GM12878 (cell line): ENCODE results near the gene SRRM3. TPM values are rescaled to one million over a fixed set of nuclear protein-coding genes. Genes with fewer than 3 reads are reported as not detected.

ENCODE experiments used
- ATAC-seq: fragments of 200-7000 bp; cut with Tn5 transposase; 3 replicates; pipeline ENCODE4 v1.9.1; 2020; ENCODE audit warnings: mild to moderate bottlenecking, moderate library complexity
- BruUV-seq: library from RNA; stranded (reverse); fragments of 400-500 nt; replicated peaks from 2 replicates; lab custom pipeline; 2021; lab: Mats Ljungman, UMichigan
- CTCF ChIA-PET: fragments of 300-600 bp; sonication (Branson Sonifier 250); formaldehyde crosslinking; extraction: SDS; loops from one replicate; lab custom pipeline; 2021; ENCODE audit warnings: inconsistent platforms; lab: Yijun Ruan, JAX
- POLR2A ChIA-PET: fragments of 350-600 bp; formaldehyde crosslinking; extraction: SDS; loops from one replicate; lab custom pipeline; 2021; ENCODE audit warnings: inconsistent platforms; lab: Charles Lee
- RAD21 ChIA-PET: fragments of 300-600 bp; sonication (Branson Sonifier 250); formaldehyde crosslinking; loops from one replicate; lab custom pipeline; 2023; ENCODE audit warnings: antibody characterized with exemption; ENCODE audit not compliant: unreplicated experiment; lab: Charles Lee
- SMC1A ChIA-PET: fragments of 300-600 bp; sonication (Branson Sonifier 250); formaldehyde crosslinking; loops from one replicate; lab custom pipeline; 2023; ENCODE audit not compliant: unreplicated experiment, uncharacterized antibody; lab: Charles Lee
- DNase-seq: peaks from one replicate; pipeline ENCODE4 v3.0.0-alpha.2; 2011; ENCODE audit warnings: low read depth, low spot score
- FAIRE-seq: peaks from 3 replicates; lab custom pipeline; 2011; peaks lifted over from hg19 to GRCh38; lab: Jason Lieb, UNC
- H2AFZ ChIP-seq: 2 replicates; pipeline ENCODE4 v1.6.0; 2011; ENCODE audit warnings: low read depth, low read length, control low read depth; ENCODE audit not compliant: control insufficient read depth
- H3K27ac ChIP-seq: 2 replicates; pipeline ENCODE4 v1.5.1; 2011; ENCODE audit warnings: control low read depth; ENCODE audit not compliant: control insufficient read depth, insufficient read depth
- H3K27me3 ChIP-seq, 2 experiments: replicated peaks in 1 of 2; 2 replicates each; pipeline versions ENCODE4 v1.6.0 to v1.6.1; 2011; ENCODE audit warnings: low read length in 1 of 2; ENCODE audit not compliant: control insufficient read depth in 2 of 2, insufficient read depth in 2 of 2
- H3K36me3 ChIP-seq, 2 experiments: 2 replicates each; pipeline ENCODE4 v1.5.1; 2011; ENCODE audit warnings: low read length in 1 of 2; ENCODE audit not compliant: control insufficient read depth in 2 of 2, insufficient read depth in 2 of 2
- H3K4me1 ChIP-seq: 2 replicates; pipeline ENCODE4 v1.6.1; 2011; ENCODE audit warnings: mild to moderate bottlenecking, low read length, moderate library complexity, mixed read lengths; ENCODE audit not compliant: control insufficient read depth, insufficient read depth
- H3K4me2 ChIP-seq: 2 replicates; pipeline ENCODE4 v1.6.0; 2011; ENCODE audit warnings: control low read depth; ENCODE audit not compliant: control insufficient read depth, insufficient read depth
- H3K4me3 ChIP-seq: fragments of 200-600 bp; sonication (generic); 2 replicates; pipeline ENCODE4 v1.5.1; 2016
- H3K79me2 ChIP-seq: 2 replicates; pipeline ENCODE4 v1.6.0; 2011; ENCODE audit warnings: low read length; ENCODE audit not compliant: control insufficient read depth, insufficient read depth
- H3K9ac ChIP-seq: 2 replicates; pipeline ENCODE4 v1.8.0; 2011; ENCODE audit warnings: low read length, control low read depth, mixed read lengths; ENCODE audit not compliant: control insufficient read depth, insufficient read depth
- H3K9me3 ChIP-seq: replicated peaks from 3 replicates; pipeline ENCODE4 v1.5.1; 2011; ENCODE audit warnings: mild to moderate bottlenecking, low read length; ENCODE audit not compliant: control insufficient read depth, insufficient read depth
- H4K20me1 ChIP-seq: 2 replicates; pipeline ENCODE4 v1.6.0; 2011; ENCODE audit not compliant: control insufficient read depth, insufficient read depth
- EGR1 ChIP-seq, 2 experiments: IDR thresholded peaks; 1 replicate in 1 of 2; 2 replicates in 1 of 2; pipeline ENCODE4 v1.6.1; 2011 to 2012; ENCODE audit warnings: low read depth in 2 of 2, low read length in 2 of 2, borderline replicate concordance in 1 of 2, mild to moderate bottlenecking in 1 of 2, moderate library complexity in 1 of 2
- EZH2 ChIP-seq: IDR thresholded peaks from 2 replicates; pipeline ENCODE4 v1.6.1; 2012; ENCODE audit warnings: low read depth, mild to moderate bottlenecking, control low read depth, inconsistent platforms, low read length, borderline replicate concordance; ENCODE audit not compliant: control insufficient read depth
- FOS ChIP-seq: IDR thresholded peaks from 3 replicates; pipeline ENCODE4 v1.6.1; 2011; ENCODE audit warnings: borderline replicate concordance; ENCODE audit not compliant: insufficient read length; ENCODE audit errors: extremely low read depth
- NFYB ChIP-seq: IDR thresholded peaks from 2 replicates; pipeline ENCODE4 v1.6.1; 2011; ENCODE audit warnings: low read depth, mild to moderate bottlenecking, low read length, improper control_type of control experiment, moderate library complexity; ENCODE audit not compliant: insufficient read depth
- POU2F2 ChIP-seq: IDR thresholded peaks from 3 replicates; pipeline ENCODE4 v1.6.1; 2011; ENCODE audit warnings: low read depth, mild to moderate bottlenecking, low read length, borderline replicate concordance
- SKIL ChIP-seq: fragments of 450-650 bp; IDR thresholded peaks from 2 replicates; pipeline ENCODE4 v1.6.1; 2017; ENCODE audit warnings: mild to moderate bottlenecking, low read depth, inconsistent platforms; ENCODE audit not compliant: poor library complexity, severe bottlenecking
- WGBS: methylation state at CpG from one replicate; pipeline ENCODE4 v1.1.6; 2016; ENCODE audit warnings: low lambda C conversion rate; ENCODE audit not compliant: insufficient replicate concordance, insufficient coverage; ENCODE audit errors: missing lambda C conversion rate; 5-methylcytosine and 5-hydroxymethylcytosine counted together
- in situ Hi-C: fragments of 300-500 bp; cut with MboI; formaldehyde crosslinking; loops from 9 replicates; pipeline ENCODE4 v1.14.3; 2018; ENCODE audit warnings: mixed read lengths
- intact Hi-C: fragments of 100-400 bp; cut with micrococcal nuclease; formaldehyde crosslinking; loops from one replicate; pipeline ENCODE4 v1.14.2; 2022; ENCODE audit not compliant: unreplicated experiment
- polyA plus RNA-seq, 11 experiments: library from polyadenylated mRNA; depleted of rRNA in 4 of 11; unstranded in 6 of 11; stranded (reverse) in 5 of 11; fragments of >200 nt; fragmentation: Nextera tagmentation in 4 of 11; fragmentation: Illumina TruSeq in 1 of 11; extraction: Ambion mirVana in 4 of 11; extraction: Trizol in 1 of 11; gene quantifications; 1 replicate in 1 of 11; 2 replicates in 10 of 11; pipeline versions ENCODE4 v1.2.1 to v1.2.3, GENCODE V29; 2011 to 2016; ENCODE audit warnings: inconsistent platforms in 2 of 11, missing spikeins in 2 of 11, low read depth in 1 of 11
- total RNA-seq, 4 experiments: library from RNA; depleted of rRNA in 3 of 4; stranded (reverse); fragments of >200 nt in 3 of 4; fragmentation: Illumina TruSeq in 1 of 4; extraction: Trizol in 1 of 4; gene quantifications; 2 replicates each; pipeline versions ENCODE4 v1.2.1 to v1.2.3, GENCODE V29; 2013 to 2021

Gene SRRM3
- total and polyA plus RNA-seq, 10 of the 15 experiments (the other 5 are each of a cell fraction or from before 2014, with no cell fraction given): 0.03 to 0.15 (median 0.05) TPM; not detected in 6

GRCh38 chr7:76234931-76235441 is 33.3 kb downstream of the SRRM3 start:
- Histone ChIP-seq H3K4me2 (peak overlapping the region; percentile 15; the same call in 1 of the 2 replicates), H2AFZ (no peak overlapping the region), H3K27me3 (no peaks in the 10 kb centered on the region; a peak in 2 of 4 replicates), H3K27ac (no peak overlapping the region), H3K4me1 (no peaks in the 10 kb centered on the region), H3K9ac (no peak overlapping the region), H3K9me3 (no peaks in the 10 kb centered on the region), H3K79me2 (no peaks in the 10 kb centered on the region), H4K20me1 (no peaks in the 10 kb centered on the region), H3K36me3 (no peaks in the 10 kb centered on the region), H3K4me3 (no peak overlapping the region; the same call in 1 of the 2 replicates)
- ChIA-PET CTCF (interaction anchor here (1.3 kb wide), 1 partner anchor 28 kb away, joined by 4 read pairs; no protein-coding TSS in a partner anchor), SMC1A (no interaction called here), RAD21 (no interaction called here), POLR2A (no interaction called here)
- 10% methylated on average over 35 of the region's 48 CpGs for WGBS
- DNase-seq (no peak), ATAC-seq (peak; percentile 96), FAIRE-seq (no peak)
- intact Hi-C loops (no loop called here), in situ Hi-C loops (no loop called here)
- no peak for TF ChIP-seq POU2F2
- 0 out of 3 replicates have a peak, but pooled peaks of 1 of the 2 experiments have one; percentile 25 for TF ChIP-seq EGR1 (IDR thresholded peaks at IDR 0.05; ENCODE audit: borderline replicate concordance in 1 of 2, low read depth in 2 of 2, low read length in 2 of 2)
- BruUV-seq: no TSS peak

- in situ Hi-C loops: no loop called here
- Histone ChIP-seq H3K9me3 (no peaks in the 10 kb centered on the region), H3K9ac (no peak overlapping the region), H3K4me2 (no peak overlapping the region), H3K4me3 (no peak overlapping the region), H3K27ac (no peak overlapping the region), H4K20me1 (no peaks in the 10 kb centered on the region), H3K27me3 (no peaks in the 10 kb centered on the region; a peak in 2 of 4 replicates), H3K36me3 (no peaks in the 10 kb centered on the region), H2AFZ (no peak overlapping the region), H3K4me1 (no peaks in the 10 kb centered on the region), H3K79me2 (no peaks in the 10 kb centered on the region)
- FAIRE-seq (no peak), ATAC-seq (peak; percentile 53), DNase-seq (no peak)
- CTCF ChIA-PET: no interaction called here
- POLR2A ChIA-PET: no interaction called here
- RAD21 ChIA-PET: interaction anchor here (0.5 kb wide), 1 partner anchor 58 kb away, joined by 3 read pairs; no protein-coding TSS in a partner anchor
- BruUV-seq: no TSS peak
- TF ChIP-seq NFYB (no peak), FOS (no peak), SKIL (no peak), EZH2 (no peak)
- intact Hi-C loops: no loop called here
- 49% methylated on average over 7 of the region's 8 CpGs for WGBS
- SMC1A ChIA-PET: no interaction called here
Observed at GRCh38 chr7:76236224-76236623, 34.5 kb downstream of the SRRM3 start.
